Mesodermal cell (in vitro differentiated cells): Measurements from ENCODE around the gene EPB41L4A.

Experiments used
- H3K27ac ChIP-seq: 2 replicates; pipeline ENCODE4 v1.7.0; 2013; ENCODE audit warnings: mild to moderate bottlenecking, low read depth, low read length, moderate library complexity; ENCODE audit not compliant: severe bottlenecking
- H3K36me3 ChIP-seq: 2 replicates; pipeline ENCODE4 v1.7.1; 2013; ENCODE audit warnings: mild to moderate bottlenecking, low read length, moderate library complexity; ENCODE audit not compliant: control insufficient read depth, insufficient read depth
- H3K4me1 ChIP-seq: one replicate; pipeline ENCODE4 v1.7.1; 2013; ENCODE audit warnings: mild to moderate bottlenecking, low read length; ENCODE audit not compliant: insufficient read depth, control insufficient read depth, poor library complexity, severe bottlenecking
- H3K4me3 ChIP-seq: 2 replicates; pipeline ENCODE4 v1.7.0; 2013; ENCODE audit warnings: low read length, control low read depth, mild to moderate bottlenecking; ENCODE audit not compliant: insufficient read depth, poor library complexity, severe bottlenecking; ENCODE audit errors: extremely low read depth
- H3K9me3 ChIP-seq: 2 replicates; pipeline ENCODE4 v1.7.1; 2013; ENCODE audit warnings: mild to moderate bottlenecking, low read length, moderate library complexity; ENCODE audit not compliant: control insufficient read depth
- WGBS, 2 experiments: methylation state at CpG; one replicate each; pipeline ENCODE4 v1.1.5; 2013; ENCODE audit warnings: missing lambda C conversion rate in 2 of 2; ENCODE audit not compliant: insufficient coverage in 2 of 2; 5-methylcytosine and 5-hydroxymethylcytosine counted together

Gene EPB41L4A

GRCh38 chr5:112258571-112258970 is 160.5 kb downstream of the EPB41L4A start:
- H3K4me1 ChIP-seq: no peaks in the 10 kb centered on the region
- H3K9me3 ChIP-seq: no peaks in the 10 kb centered on the region
- H3K36me3 ChIP-seq: no peaks in the 10 kb centered on the region
- H3K4me3 ChIP-seq: no peak overlapping the region
- H3K27ac ChIP-seq: no peak overlapping the region
- WGBS, 2 experiments: 80 to 91% methylated on average over 1 of the region's 2 CpGs

DNA sequence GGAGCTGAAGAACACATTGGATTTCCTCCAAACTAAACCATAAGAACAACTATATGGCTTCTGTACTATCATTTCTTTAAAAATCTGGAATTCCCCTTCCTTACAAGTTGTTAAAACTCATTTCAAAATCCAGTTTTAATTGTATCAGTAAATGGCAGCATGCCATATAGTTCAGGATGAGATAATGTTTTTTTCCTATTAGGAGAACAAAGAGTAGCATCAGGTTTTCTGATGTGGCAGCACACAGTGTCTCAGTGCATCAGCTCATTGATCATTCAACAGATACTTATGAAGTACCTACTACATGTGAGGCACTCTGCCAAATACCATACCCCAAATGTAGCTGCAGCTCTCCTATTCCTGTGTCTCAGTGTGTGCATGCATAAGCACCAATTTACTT is 161.1 kb downstream of the EPB41L4A start:
- no peaks in the 10 kb centered on the region for H3K36me3 ChIP-seq
- no peaks in the 10 kb centered on the region for H3K4me1 ChIP-seq
- no peaks in the 10 kb centered on the region for H3K9me3 ChIP-seq
- H3K27ac ChIP-seq: no peak overlapping the region
- no peak overlapping the region for H3K4me3 ChIP-seq

GRCh38 chr5:112257005-112257404 is 162.1 kb downstream of the EPB41L4A start:
- Histone ChIP-seq H3K36me3 (no peaks in the 10 kb centered on the region), H3K4me3 (no peak overlapping the region), H3K9me3 (no peaks in the 10 kb centered on the region), H3K27ac (no peak overlapping the region), H3K4me1 (no peaks in the 10 kb centered on the region)

DNA sequence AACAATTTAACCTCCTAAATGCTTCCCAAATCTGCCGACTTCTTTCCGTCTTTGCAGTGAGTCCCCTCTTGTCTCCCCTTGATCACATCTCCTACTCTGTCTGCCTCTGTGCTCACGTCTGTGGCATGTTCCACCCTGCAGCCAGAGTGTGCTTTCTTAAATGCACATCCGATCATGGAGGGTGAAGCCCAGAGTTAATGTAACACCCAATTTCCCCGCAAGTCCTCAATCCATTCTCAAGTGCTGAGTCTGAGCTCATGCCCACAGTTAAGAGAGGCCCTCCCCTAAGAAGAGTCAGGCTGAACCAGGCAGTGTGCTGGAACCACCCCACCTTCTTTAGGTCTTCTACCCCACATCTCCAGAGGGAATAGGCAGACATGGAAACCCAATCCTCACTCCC is 164.8 kb downstream of the EPB41L4A start:
- 95 to 98% methylated on average over 5 of the region's 5 CpGs for WGBS, 2 experiments
- Histone ChIP-seq H3K27ac (no peak overlapping the region), H3K36me3 (no peaks in the 10 kb centered on the region), H3K4me3 (no peak overlapping the region), H3K4me1 (no peaks in the 10 kb centered on the region), H3K9me3 (no peaks in the 10 kb centered on the region)

DNA sequence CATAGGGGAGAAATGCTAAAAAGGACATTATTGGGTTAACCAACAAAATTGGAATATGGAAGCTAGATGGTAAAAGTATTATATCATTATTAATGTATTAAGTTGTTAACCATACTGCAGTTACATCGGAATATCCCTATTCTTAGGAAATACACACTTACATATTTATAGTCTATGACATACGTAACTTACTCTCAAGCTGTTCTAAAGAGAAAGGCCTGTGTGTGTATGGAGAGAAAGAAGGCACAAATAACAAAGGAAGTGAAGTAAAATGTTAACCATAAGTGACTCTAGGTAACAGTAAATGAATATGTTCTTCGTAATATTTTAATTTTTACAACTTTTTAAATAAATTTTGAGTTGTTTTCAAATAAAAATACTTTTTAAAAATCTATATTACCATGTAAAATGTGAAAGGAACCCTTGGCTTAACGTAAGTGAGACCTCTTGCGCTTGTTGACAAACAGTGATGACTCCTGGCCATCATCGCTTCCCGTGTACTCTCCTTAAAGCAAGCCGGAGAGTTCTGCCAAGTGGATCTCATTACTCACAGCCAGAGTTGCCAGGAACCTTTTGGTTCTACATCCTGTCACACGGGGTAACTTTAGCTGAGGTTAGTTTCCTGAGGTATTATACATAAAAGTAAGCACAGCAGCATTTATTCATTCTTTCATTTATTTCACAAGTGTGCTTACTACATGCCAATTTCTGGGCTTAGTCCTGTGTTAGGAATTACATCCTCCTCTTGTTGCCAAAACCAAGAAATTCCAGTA is 165.4 kb downstream of the EPB41L4A start:
- no peaks in the 10 kb centered on the region for H3K9me3 ChIP-seq
- 80 to 98% methylated on average over 4 of the region's 9 CpGs for WGBS, 2 experiments
- H3K4me1 ChIP-seq: no peaks in the 10 kb centered on the region
- no peaks in the 10 kb centered on the region for H3K36me3 ChIP-seq
- no peak overlapping the region for H3K4me3 ChIP-seq
- H3K27ac ChIP-seq: no peak overlapping the region

DNA sequence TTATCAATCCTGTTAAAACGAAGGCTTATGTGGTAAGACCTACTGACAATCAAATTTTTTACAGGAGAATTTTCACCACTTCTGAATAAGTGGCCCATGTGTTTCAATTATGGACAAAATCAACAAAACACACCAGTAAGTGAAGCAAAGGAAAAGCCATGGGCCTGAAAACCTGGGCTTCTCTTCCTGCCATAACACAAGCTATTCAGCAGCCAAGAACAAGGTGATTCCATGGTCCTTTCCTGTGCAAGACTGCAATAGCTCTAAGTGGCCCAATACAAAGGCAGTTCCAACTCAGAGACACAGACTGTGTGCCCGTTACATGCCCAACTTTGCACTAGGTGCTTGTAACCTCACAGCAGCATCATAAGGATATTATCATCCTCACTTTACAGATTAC is 168.5 kb downstream of the EPB41L4A start:
- no peak overlapping the region for H3K4me3 ChIP-seq
- no peaks in the 10 kb centered on the region for H3K36me3 ChIP-seq
- H3K9me3 ChIP-seq: no peaks in the 10 kb centered on the region
- no peak overlapping the region for H3K27ac ChIP-seq
- WGBS, 2 experiments: 100% methylated on average over 1 to 2 of the region's 2 CpGs
- H3K4me1 ChIP-seq: no peaks in the 10 kb centered on the region

GRCh38 chr5:112248623-112249022 is 170.5 kb downstream of the EPB41L4A start:
- H3K36me3 ChIP-seq: no peaks in the 10 kb centered on the region
- H3K27ac ChIP-seq: no peak overlapping the region
- WGBS, 2 experiments: 79 to 100% methylated on average over 2 of the region's 2 CpGs
- no peaks in the 10 kb centered on the region for H3K4me1 ChIP-seq
- no peak overlapping the region for H3K4me3 ChIP-seq
- H3K9me3 ChIP-seq: no peaks in the 10 kb centered on the region

DNA sequence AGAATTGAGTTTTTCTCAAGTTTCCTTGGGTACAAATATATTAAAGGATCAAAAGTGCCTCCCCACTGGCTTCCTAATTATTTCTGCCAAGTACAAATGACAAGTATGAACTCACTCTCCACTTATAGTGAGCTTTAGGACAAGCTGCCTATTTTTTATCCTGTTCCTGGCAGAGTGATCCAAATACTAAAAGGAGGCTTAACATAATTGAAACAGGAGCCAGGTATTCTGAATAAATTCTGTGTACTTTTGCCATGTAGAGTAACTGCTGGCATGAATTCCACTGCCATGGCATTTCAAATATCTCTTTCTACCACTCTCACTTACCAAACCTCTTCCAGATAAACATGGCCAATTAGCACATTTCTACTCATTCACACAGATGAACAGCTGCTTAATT is 171.1 kb downstream of the EPB41L4A start:
- H3K27ac ChIP-seq: no peak overlapping the region
- no peak overlapping the region for H3K4me3 ChIP-seq
- H3K4me1 ChIP-seq: no peaks in the 10 kb centered on the region
- H3K9me3 ChIP-seq: no peaks in the 10 kb centered on the region
- no peaks in the 10 kb centered on the region for H3K36me3 ChIP-seq

DNA sequence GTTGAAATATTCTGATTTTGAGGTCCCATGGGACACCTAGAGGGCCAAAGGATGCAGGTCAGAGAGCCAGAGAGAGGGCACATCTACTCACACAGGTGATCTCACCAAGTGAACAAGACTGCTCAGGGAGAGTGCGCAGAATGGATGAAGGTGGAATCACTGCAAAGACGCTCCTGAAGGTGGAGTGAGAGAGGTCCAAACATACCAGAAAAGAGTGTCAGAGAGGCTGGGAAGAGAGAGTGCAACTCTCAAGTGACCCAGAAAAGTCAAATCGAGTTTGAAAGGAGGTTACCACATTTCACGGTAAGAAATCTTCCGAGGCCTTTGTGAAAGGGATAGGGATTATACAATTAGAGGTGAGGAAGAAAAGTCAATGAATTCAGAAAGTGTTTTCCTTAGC is 173.4 kb downstream of the EPB41L4A start:
- no peaks in the 10 kb centered on the region for H3K4me1 ChIP-seq
- H3K27ac ChIP-seq: no peak overlapping the region
- no peaks in the 10 kb centered on the region for H3K36me3 ChIP-seq
- WGBS, 2 experiments: 67 to 86% methylated on average over 3 to 5 of the region's 5 CpGs
- H3K4me3 ChIP-seq: no peak overlapping the region
- H3K9me3 ChIP-seq: no peaks in the 10 kb centered on the region

- Histone ChIP-seq H3K4me3 (no peak overlapping the region), H3K9me3 (no peaks in the 10 kb centered on the region), H3K36me3 (no peaks in the 10 kb centered on the region), H3K4me1 (no peaks in the 10 kb centered on the region), H3K27ac (no peak overlapping the region)
- WGBS, 2 experiments: 61 to 67% methylated on average over 3 of the region's 3 CpGs
These were observed 179.1 kb downstream of the EPB41L4A start for GRCh38 chr5:112239996-112240395.

- Histone ChIP-seq H3K36me3 (no peaks in the 10 kb centered on the region), H3K4me3 (no peak overlapping the region), H3K9me3 (no peaks in the 10 kb centered on the region), H3K4me1 (no peaks in the 10 kb centered on the region), H3K27ac (no peak overlapping the region)
These were observed 180.6 kb downstream of the EPB41L4A start for GRCh38 chr5:112238473-112238872.
